MCF 10A (cell line): Measurements from ENCODE around the gene CPEB1. TPM values are rescaled to one million over a fixed set of nuclear protein-coding genes. Genes with fewer than 3 reads are reported as not detected.

Source experiments
- BruUV-seq: library from RNA; stranded (reverse); fragments of 400-500 nt; replicated peaks from 2 replicates; lab custom pipeline; 2021; lab: Mats Ljungman, UMichigan
- CTCF ChIA-PET: fragments of 300-600 bp; sonication (Branson Sonifier 250); formaldehyde crosslinking; extraction: SDS; loops from one replicate; lab custom pipeline; 2021; ENCODE audit warnings: antibody characterized with exemption, inconsistent platforms; lab: Yijun Ruan, JAX
- POLR2A ChIA-PET: fragments of 300-600, 350-650 bp; sonication (Branson Sonifier 250); formaldehyde crosslinking; extraction: SDS; loops from one replicate; lab custom pipeline; 2020; ENCODE audit warnings: antibody characterized with exemption, inconsistent platforms; lab: Yijun Ruan, JAX
- DNase-seq: peaks from one replicate; pipeline ENCODE4 v3.0.0-alpha.2; 2018; ENCODE audit not compliant: unreplicated experiment
- H3K27ac Mint-ChIP-seq: one replicate; pipeline ENCODE4 v1.8.0; 2022; ENCODE audit warnings: mild to moderate bottlenecking, low read depth, mixed read lengths; ENCODE audit not compliant: unreplicated experiment
- H3K27me3 Mint-ChIP-seq: one replicate; pipeline ENCODE4 v1.8.0; 2022; ENCODE audit warnings: mixed read lengths; ENCODE audit not compliant: insufficient read depth, unreplicated experiment
- H3K36me3 Mint-ChIP-seq: one replicate; pipeline ENCODE4 v1.8.0; 2022; ENCODE audit warnings: mild to moderate bottlenecking, moderate library complexity, mixed read lengths; ENCODE audit not compliant: insufficient read depth, unreplicated experiment
- H3K4me1 Mint-ChIP-seq: one replicate; pipeline ENCODE4 v1.8.0; 2022; ENCODE audit warnings: mixed read lengths; ENCODE audit not compliant: insufficient read depth, unreplicated experiment
- H3K4me3 Mint-ChIP-seq: one replicate; pipeline ENCODE4 v1.8.0; 2022; ENCODE audit warnings: mild to moderate bottlenecking, moderate library complexity, mixed read lengths; ENCODE audit not compliant: unreplicated experiment
- H3K9me3 Mint-ChIP-seq: one replicate; pipeline ENCODE4 v1.8.0; 2022; ENCODE audit warnings: mixed read lengths; ENCODE audit not compliant: unreplicated experiment
- CTCF ChIP-seq: fragments of 200-600 bp; IDR thresholded peaks from one replicate; pipeline ENCODE4 v1.8.0; 2022; ENCODE audit warnings: antibody characterized with exemption, mild to moderate bottlenecking; ENCODE audit not compliant: unreplicated experiment
- intact Hi-C: fragments of 100-400 bp; cut with micrococcal nuclease; formaldehyde crosslinking; loops from 2 replicates; pipeline ENCODE4 v1.14.1; 2022
- total RNA-seq: library from RNA; stranded (reverse); gene quantifications from 2 replicates; pipeline ENCODE4 v1.2.3, GENCODE V29; 2022

The CPEB1 gene
- total RNA-seq, 1 experiment from 2014 or later = not detected

DNA sequence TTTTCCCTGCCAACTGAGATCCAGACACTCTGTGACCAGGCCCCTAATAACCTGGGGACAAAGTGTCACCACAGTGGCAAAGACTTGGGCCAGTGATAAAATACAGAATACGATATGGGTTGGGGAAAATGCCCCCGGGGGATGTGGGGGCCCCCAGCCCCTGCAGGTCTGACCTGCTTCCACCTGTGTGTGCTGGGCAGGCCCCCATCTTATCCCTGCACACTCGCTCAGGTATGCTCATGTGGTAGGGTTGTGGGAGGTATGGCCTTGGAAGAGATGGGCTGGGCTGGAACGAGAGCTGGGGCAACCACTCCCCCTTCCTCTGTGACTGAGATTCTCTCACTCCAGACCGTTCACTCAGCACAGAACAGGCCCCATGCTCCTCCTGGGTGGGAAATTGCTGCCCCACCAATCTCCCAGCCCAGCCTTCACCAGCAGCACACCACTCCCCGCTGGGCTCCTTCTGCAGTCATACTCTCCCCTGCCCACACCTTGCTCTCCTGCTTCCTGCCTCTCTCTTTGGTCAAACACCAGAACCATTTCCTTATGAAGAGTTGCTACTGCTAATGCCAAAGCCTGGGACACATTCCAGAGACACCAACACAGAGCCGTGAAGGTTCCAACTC, 9.6 kb upstream of the CPEB1 start:
- POLR2A ChIA-PET = no interaction called here
- no peak for TF ChIP-seq CTCF
- H3K27me3 Mint-ChIP-seq = peaks cover 41% of the 10 kb centered on the region
- BruUV-seq = no TSS peak
- H3K36me3 Mint-ChIP-seq = peaks cover 4% of the 10 kb centered on the region
- H3K9me3 Mint-ChIP-seq = no peaks in the 10 kb centered on the region
- intact Hi-C loops = no loop called here
- no peak overlapping the region for H3K4me3 Mint-ChIP-seq
- CTCF ChIA-PET = interaction anchor here (0.5 to 0.6 kb wide), 2 partner anchors 12 to 1390 kb away, joined by 3 read pairs; no protein-coding TSS in a partner anchor
- no peak for DNase-seq
- H3K4me1 Mint-ChIP-seq = no peaks in the 10 kb centered on the region
- H3K27ac Mint-ChIP-seq = no peak overlapping the region

GRCh38 chr15:82655606-82656005, 8.4 kb upstream of the CPEB1 start:
- ChIA-PET CTCF (no interaction called here), POLR2A (no interaction called here)
- intact Hi-C loops = no loop called here
- Mint-ChIP-seq H3K4me1 (no peaks in the 10 kb centered on the region), H3K4me3 (no peak overlapping the region), H3K27ac (no peak overlapping the region), H3K9me3 (no peaks in the 10 kb centered on the region), H3K27me3 (peaks cover 40% of the 10 kb centered on the region), H3K36me3 (peaks cover 4% of the 10 kb centered on the region)
- TF ChIP-seq CTCF = no peak
- no TSS peak for BruUV-seq
- no peak for DNase-seq

GRCh38 chr15:82653483-82654168, 6.5 kb upstream of the CPEB1 start:
- Mint-ChIP-seq H3K4me1 (no peaks in the 10 kb centered on the region), H3K4me3 (no peak overlapping the region), H3K27ac (no peak overlapping the region), H3K27me3 (peaks cover 51% of the 10 kb centered on the region), H3K9me3 (no peaks in the 10 kb centered on the region), H3K36me3 (no peaks in the 10 kb centered on the region)
- ChIA-PET CTCF (no interaction called here), POLR2A (no interaction called here)
- no peak for TF ChIP-seq CTCF
- BruUV-seq = no TSS peak
- intact Hi-C loops = no loop called here
- DNase-seq = no peak

DNA sequence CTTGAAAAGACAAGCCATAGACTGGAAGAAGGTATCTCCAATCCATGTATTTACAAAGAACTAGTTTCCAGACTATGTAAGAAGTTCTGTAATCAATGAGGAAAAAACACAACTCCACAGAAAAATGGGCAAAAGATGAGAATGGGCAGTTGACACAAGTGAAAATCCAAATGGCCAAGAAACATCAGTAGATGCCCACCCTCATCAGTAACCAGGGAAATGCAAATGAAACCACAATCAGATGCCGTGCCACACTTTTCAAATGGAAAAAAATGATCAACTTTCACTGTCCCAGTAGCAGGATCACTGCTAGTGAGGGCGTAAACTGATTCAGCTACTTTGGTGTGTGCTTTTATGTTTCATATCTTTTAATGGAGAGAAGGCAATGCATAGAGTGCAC, 4.5 kb upstream of the CPEB1 start:
- Mint-ChIP-seq H3K36me3 (no peaks in the 10 kb centered on the region), H3K27me3 (peaks cover 56% of the 10 kb centered on the region), H3K27ac (no peak overlapping the region), H3K4me1 (no peaks in the 10 kb centered on the region), H3K4me3 (no peak overlapping the region), H3K9me3 (no peaks in the 10 kb centered on the region)
- DNase-seq = no peak
- no peak for TF ChIP-seq CTCF
- no TSS peak for BruUV-seq
- ChIA-PET CTCF (no interaction called here), POLR2A (no interaction called here)
- intact Hi-C loops = no loop called here
